ENCODE results near the gene CCDC152.

DNA sequence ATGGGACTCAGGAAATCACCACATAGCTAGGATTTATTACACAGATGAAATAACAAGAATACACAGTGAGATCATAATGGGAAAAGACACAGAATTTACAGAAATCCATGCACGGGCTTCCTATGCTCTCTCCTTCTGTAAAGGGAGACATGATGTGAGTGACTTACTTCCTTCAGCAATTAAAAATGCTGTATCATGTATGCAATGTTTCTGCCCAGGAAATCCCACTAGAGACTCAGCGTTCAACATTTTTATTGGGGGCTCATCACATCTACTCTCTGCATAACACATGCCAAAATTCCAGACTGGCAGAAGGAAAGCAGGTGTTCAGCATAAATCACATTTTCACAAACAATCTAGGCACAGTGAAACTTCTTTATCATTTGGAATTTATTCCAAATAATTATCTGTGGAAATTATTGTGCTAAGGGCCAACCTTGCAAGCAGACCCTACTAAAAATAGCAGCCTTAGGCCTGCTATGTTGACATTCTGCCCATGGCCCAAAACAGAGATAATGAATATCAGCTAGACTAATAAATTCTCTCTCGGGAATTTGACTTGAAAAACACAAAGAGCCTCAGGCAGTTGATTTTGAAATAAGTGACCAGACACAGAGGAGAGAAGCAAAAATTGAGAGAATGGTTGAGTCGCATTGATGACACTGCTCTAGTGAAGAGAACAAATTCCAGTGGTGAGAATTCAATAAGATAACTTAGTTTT is 86.5 kb downstream of the CCDC152 start:
- TF ChIP-seq EZH2 (IDR thresholded peaks at IDR 0.05; ENCODE audit: insufficient read depth, poor library complexity, severe bottlenecking) (no peak), EZH2phosphoT487 (IDR thresholded peaks at IDR 0.05; ENCODE audit: insufficient read depth, low read depth) (no peak)

Measured in GM23248 (cell line).